Vagina (tissue), 2 donors: ENCODE measurements around the gene ASMT.

Experiments
- POLR2A ChIP-seq, 2 donors: fragments of 450-650 bp; IDR thresholded peaks; one replicate each; pipeline ENCODE4 v1.6.1; 2017; ENCODE audit warnings: antibody characterized with exemption in 2 of 2, mild to moderate bottlenecking in 2 of 2, moderate library complexity in 2 of 2
- TF ChIP-seq, protein P1 (sequence below), 3 experiments: fragments of 450-650 bp in 2 of 3; fragments of 200-600 bp in 1 of 3; sonication (generic) in 1 of 3; IDR thresholded peaks; one replicate each; pipeline ENCODE4 v1.5.1; 2017 to 2019; ENCODE audit warnings: antibody characterized with exemption in 3 of 3, mild to moderate bottlenecking in 2 of 3, moderate library complexity in 2 of 3

DNA sequence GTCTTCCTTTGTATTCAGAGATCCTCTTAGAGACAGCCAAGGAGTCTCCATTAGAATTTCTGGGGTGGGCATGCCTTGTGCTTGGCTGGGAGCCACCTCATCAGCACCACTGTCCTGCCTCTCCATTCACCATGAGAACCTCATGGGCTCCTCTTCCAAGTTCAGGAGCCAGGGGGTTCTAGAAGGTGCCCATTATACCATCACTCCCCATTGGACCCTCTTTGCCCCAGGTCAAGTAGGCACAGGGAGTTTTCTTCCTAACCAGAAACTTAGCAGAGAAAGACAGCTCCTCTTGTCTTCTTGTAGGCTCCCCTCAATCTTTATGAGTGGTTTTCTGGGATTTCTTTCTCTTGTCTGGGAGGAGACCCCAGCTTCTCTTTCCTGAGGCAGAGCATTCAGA, 31.1 kb downstream of the ASMT start:
- TF ChIP-seq, protein P1, sequence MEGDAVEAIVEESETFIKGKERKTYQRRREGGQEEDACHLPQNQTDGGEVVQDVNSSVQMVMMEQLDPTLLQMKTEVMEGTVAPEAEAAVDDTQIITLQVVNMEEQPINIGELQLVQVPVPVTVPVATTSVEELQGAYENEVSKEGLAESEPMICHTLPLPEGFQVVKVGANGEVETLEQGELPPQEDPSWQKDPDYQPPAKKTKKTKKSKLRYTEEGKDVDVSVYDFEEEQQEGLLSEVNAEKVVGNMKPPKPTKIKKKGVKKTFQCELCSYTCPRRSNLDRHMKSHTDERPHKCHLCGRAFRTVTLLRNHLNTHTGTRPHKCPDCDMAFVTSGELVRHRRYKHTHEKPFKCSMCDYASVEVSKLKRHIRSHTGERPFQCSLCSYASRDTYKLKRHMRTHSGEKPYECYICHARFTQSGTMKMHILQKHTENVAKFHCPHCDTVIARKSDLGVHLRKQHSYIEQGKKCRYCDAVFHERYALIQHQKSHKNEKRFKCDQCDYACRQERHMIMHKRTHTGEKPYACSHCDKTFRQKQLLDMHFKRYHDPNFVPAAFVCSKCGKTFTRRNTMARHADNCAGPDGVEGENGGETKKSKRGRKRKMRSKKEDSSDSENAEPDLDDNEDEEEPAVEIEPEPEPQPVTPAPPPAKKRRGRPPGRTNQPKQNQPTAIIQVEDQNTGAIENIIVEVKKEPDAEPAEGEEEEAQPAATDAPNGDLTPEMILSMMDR (IDR thresholded peaks at IDR 0.05): no peak
- TF ChIP-seq POLR2A (IDR thresholded peaks at IDR 0.05): no peak
